ENCODE data around the gene CLK1.

The CLK1 gene

GRCh38 chr2:200810252-200810997 is 54.0 kb downstream of the CLK1 start:
- FAIRE-seq, result no peak

- no peak for FAIRE-seq
Measured at GRCh38 chr2:200809506-200810251, 54.8 kb downstream of the CLK1 start.
